Hepatic stellate cell (primary cell): ENCODE data around the gene MSANTD1.

Experiments used
- DNase-seq: peaks from one replicate; pipeline ENCODE4 v3.0.0; 2011; ENCODE audit warnings: low spot score

The MSANTD1 gene

DNA sequence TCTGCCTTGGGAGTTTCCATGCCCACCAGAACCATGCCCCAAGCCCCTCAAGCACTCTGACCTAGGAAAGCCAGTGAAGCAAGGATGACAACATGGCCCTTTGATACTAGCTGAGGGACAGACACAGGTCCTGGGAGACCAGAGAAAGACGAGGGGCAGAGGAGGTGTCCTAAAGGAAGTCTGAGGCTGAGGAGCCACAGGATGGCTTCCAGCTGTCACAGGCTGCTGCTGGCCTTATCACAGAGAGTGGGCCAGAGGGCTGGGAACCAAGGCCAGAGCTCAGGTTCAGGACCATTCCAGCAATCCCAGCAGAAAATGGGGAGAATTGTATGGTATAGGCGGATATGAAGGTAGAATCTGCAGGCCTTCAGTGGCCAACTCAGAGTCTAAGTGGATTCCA lies 31.7 kb upstream of the MSANTD1 start:
- no peak for DNase-seq

DNA sequence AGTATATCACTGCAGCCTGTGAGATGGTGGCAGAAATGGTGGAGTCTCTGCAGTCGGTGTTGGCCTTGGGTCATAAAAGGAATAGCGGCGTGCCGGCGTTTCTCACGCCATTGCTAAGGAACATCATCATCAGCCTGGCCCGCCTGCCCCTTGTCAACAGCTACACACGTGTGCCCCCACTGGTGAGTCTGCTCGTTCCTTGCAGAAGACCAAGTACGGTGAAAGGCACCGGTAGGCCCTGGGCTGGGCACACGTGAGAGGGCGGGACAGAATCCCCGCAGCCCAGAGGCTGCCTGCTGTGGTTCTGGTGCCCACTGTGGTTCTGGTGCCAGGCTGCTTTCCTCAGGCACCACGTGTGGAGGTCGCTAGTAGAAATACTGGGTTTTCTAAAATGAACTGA lies 31.2 kb upstream of the MSANTD1 start:
- no peak for DNase-seq

DNA sequence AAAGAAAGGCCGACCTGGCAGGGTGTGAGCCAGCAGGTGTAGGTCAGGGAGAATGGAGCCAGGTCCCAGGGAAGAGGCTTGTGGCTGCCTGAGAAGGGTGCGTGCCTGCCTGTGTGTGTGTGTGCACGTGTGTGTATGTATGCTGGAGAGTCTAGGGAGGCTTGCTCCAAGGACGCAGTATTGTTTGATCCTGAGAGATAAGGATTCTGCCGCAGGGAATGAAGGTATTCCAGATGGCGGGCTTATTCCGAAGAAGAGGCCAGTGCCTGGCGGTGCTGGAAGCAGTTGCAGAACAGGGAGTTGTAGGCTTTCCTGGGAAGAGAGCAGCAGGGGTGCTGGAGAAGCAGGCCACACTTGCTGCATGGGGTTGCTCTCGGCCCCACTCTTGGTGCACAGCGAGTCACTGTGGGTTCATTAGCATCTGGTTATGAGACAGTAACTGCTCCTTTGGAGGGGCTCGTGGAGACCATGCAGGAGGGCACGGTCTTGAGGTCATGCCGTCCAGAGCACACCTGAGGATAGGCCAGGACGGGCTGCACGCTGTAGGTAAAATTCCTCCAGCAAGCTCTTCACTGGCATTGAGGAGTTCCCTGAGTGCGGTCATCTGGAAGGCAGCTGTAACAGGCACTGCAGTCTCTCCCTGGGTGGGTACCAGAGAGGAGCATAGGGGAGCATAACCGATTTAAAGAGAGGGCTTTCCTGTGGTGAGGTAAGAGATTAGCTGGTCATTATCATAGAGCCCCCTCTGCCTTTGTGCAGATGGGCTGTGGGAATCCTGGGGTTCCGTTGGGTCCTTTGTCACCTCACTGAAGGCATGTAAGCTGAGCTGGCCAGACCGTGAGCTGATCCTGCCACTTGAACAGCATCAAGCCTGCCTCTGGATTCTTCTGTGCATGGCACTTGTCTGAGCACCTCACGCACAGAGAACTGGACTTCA lies 29.9 kb upstream of the MSANTD1 start:
- no peak for DNase-seq

DNA sequence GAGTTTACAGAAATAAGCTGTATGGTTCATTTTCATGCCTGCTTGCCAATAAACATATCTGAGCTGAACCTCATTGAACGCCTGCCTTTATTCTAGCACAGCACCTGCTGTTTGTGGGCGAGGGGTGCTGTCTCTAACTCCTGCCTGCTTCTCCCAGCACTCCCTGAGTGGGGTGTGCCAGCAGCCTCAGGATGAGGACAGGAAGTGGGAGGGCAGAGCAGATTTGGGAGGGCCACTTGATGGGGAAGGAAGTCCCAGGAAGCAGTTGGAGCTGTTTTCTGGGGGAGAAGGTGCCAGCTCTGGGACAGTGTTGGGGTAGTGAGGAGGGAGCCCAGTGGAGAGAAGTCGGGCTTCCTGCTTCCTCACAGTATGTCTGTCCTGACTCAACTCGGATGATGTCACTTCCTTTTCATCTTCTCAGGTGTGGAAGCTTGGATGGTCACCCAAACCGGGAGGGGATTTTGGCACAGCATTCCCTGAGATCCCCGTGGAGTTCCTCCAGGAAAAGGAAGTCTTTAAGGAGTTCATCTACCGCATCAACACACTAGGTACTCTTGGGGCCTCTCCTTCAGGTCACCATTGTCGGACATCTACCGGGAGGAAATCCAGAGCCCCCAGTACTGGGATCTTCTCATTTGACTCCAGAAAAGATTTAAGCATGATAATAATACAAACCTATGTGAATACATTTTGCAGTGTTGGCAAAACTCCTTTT lies 29.0 kb upstream of the MSANTD1 start:
- no peak for DNase-seq

DNA sequence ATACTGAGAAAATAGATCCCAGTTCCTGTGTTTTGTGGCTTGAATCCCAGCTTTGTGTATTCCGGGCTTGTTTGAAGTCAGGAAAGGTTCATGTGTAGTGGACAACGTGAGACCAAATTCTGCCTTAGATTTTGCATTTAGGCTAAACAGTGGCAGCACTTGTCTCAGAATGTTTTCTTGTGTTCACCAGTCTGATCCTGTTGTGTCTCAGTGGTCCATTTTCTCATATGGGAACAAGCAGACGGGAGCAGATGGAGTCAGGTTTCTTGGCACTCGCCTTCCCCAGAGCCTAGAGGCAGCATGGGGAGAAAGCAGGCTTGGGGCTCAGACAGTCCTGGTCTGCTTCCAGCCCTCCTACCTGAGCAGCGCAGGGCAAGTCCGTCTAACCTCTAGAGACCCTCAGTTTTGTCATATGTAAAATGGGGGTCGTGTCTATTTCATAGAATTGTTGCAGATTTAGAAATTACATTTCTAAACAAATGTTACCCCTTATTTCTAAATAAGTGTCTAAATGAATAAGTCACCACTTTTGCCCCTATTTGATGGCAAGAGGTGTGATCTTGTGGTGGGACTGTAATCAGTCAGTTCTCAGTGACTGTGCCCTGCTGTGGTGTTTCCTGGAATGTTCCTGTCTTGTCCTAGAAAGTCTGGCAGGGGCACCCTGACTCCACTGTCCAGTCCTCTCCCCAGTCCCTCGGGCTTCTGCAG lies 28.3 kb upstream of the MSANTD1 start:
- DNase-seq = no peak

DNA sequence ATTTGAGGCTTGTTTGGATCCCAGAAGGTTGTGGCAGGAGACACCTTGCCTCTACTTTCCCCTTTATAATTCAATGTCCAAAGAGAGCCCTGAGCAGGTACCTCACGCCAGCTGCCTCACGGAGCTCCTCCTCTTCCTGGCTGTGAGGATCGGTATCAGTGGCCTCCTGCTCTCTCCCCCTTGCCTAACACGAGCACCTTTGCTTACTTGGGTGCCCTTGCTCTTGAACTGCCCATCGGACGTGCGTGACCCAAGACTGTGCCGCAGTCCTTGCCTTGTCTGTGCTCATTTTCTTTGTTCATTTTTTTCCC lies 27.8 kb upstream of the MSANTD1 start:
- DNase-seq = no peak

DNA sequence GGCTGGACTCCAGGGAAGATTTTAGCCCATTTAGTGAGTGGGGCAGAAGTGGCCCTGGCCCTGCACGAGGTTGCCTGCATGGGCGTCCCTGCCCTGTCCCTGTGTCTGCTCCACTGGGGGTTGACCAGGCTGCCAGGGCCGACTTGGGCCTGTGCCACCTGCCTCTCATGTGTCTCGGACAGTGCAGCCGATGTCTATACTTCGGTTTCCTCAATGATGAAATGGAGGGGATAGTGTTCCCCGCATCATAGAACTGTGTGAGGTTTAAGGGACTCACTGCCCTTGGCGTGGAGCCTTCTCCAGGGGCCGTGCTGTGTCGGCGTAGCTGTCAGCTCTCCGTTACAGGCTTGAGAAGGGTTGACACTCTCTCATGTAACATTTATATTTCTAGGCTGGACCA lies 27.0 kb upstream of the MSANTD1 start:
- no peak for DNase-seq

DNA sequence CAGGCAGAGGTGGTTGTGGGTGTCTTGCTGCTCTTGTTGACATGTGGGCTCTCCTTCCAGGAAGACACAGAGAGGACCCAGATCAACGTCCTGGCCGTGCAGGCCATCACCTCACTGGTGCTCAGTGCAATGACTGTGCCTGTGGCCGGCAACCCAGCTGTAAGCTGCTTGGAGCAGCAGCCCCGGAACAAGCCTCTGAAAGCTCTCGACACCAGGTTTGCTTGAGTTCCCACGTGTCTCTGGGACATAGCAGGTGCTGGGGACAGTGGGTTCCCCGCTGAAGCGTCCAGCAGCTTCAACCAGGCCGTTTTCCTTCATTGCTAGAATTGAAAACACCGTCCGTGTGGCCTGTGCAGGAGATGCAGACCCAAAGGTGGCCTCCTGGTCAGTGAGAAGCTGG lies 25.6 kb upstream of the MSANTD1 start:
- DNase-seq = no peak

DNA sequence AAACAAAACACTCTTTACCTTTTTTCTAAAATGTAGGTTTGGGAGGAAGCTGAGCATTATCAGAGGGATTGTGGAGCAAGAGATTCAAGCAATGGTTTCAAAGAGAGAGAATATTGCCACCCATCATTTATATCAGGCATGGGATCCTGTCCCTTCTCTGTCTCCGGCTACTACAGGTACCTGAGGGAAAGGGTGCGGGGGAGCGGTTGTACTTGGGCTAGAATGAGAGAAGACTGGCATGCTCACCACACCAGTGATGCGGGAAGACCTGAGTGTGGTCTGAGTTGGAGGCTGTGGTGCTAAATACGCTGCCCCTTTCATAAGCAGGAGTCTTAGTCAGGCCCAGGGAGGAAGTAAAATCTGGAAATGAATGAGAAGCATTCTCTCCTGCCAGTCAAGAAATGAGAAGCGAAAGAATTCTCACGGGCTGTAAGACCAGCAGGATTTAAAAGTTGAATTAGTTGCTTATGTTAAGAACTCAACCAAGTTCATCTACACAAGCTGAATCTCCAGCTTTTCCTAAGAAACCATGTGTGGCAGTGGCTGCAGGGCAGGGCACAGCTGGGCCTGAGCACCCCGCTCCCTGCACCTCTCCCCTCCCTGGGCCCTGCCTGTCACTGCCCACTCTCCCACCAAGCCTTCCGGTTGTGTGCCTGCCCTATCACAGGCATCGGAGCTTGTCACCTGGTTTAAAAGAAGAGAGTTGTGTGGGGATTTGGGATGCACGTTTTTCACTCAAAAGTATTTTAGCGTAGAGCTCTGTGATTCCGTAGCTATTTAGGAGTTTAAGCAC lies 24.8 kb upstream of the MSANTD1 start:
- no peak for DNase-seq

DNA sequence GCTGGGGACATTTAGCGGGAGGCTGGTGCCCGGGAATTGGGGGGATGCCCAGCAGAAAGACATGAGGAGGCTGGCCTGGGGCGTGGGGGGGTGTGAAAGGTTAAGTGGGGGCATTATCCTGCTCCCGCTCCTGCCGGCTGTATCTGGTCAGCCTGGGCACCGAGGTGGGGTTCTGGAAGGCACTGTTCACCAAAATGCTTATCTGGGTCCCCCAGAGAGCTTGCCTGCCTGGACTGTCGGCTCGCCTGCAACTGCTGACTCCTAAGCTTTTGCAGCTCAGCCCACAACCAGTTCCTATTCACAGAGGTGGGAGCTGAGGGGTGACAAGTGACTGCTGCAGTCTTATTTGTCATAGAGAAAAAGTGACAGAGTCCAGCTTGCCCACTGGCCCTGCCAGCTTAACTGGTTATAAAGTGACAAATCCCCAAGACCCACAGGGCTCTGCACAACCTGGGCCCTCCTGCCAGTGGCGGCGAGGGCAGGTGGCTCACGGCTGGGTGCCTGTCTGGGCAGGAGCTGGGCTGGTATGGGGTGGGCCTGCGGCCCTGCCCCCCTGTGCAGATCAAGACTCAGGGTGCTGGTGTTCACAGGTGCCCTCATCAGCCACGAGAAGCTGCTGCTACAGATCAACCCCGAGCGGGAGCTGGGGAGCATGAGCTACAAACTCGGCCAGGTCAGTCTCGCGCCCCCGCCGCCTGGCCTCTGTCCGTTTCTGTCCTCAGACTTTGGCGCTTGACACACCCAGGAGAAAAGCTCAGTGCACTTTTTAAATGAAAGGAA lies 23.7 kb upstream of the MSANTD1 start:
- no peak for DNase-seq

DNA sequence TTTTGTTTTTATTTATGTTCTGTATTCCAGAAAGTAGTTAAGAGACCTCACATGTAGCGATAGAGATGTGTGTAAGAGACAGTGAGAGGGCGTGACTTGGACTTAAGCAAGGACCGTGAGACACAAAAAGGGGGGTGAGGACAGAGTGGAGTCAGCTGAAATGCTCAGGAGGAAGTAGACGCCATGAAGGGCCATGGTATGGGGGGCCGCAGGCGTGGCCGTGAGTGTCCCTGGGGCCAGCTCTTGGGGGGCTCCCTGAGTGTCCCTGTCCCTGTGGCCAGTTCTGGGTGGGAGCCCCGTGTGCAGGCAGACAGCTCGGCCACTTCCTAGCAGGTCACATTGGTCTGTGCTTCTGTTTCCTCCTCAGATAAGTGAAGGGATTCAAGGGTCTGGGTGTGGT lies 23.0 kb upstream of the MSANTD1 start:
- no peak for DNase-seq

DNA sequence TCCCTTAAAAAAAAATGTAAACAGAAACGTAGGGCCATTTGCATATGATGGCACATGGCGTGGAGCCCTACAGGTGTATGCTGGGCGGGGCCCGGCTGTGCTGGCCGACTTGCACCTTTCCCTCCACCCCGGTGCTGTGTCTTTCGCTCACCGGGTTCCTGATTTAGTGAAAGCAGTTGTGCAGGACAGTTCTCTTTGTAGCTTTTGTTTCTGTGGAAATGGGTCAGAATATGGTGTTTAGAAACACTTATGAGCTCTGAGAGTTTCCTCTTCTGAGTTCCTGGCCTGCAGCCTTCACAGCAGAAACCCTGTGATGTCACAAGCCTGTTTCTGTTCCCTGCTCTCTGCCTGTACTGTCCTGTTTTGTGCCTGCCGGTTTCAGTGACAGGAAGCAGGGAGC lies 22.5 kb upstream of the MSANTD1 start:
- no peak for DNase-seq

DNA sequence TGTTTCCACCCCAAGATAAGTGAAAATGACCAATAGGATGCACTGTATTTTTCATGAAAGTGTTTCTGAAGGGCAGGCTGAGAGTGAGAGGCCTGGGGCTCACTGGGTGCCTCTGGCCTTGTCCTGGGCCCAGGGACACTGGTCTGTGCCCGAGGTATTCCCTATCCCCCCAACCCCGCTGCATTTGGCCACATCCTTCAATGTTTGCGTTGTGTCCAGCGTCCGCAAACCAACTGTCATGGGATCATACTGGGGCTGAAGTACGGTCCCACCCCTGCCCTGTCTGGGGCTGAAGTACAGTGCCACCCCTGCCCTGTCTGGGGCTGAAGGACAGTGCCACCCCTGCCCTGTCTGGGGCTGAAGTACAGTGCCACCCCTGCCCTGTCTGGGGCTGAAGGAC lies 22.0 kb upstream of the MSANTD1 start:
- DNase-seq = no peak

DNA sequence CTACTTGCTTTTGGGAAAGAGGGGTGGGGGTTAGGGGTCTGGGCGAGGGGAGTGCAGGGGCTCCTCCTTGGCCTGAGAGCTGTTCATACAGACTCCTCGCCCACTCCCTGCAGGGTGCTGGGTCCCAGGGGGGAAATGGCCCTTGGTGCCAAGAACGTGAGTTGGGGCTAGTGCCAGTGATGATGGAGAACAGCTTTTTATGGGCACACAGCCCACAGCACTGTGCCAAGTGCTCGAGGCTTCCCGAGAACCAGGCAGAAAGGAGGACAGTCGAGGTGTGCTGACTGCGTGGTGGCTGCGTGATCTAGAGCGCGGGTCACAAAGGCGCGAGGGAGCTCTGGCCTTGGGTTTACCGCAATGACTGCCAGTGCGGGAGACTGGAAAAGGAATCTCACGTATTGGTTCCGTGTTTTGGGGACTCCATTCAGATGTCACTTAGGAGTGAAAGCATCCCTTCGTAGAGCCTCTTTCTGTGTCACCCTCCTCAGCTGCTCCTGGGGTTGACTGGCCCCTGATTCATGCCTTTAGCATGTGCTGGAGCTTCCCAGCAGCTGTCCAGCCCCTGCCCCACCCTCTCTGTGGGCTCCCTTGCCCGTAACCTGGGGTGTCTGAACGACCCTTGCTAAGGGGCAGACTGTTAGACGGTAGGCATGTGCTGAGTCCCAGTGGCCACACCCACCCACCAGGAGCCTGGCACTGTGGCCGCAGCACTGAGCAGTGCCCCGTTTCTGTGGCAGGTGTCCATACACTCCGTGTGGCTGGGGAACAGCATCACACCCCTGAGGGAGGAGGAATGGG lies 20.9 kb upstream of the MSANTD1 start:
- DNase-seq = peak; percentile 50

DNA sequence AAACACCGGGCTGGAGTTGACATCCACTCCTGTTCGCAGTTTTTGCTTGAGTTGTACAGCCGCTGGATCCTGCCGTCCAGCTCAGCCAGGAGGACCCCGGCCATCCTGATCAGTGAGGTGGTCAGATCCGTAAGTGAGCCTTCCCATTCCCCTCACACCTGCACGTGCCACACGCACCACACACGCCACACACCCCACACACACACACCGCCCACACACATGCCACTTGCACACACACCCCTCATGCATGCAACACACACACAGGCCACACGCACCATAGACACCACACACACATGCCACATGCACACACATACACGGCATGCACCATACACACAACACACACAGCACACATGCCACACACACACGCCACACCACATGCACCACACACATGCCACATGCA lies 20.1 kb upstream of the MSANTD1 start:
- no peak for DNase-seq

DNA sequence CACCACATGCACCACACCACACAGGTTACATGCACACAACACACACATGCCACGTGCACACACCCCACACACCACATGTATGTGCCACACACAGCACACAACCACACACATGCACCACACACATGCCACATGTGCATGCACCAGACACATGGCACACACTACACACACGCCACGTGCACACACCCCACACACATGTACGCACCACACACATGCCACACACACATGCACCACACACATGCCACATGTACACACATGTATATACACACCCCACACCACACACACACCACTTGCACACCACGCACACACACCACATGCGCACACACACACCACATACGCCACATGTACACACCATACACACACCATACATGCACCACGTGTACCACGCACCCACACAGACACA lies 19.6 kb upstream of the MSANTD1 start:
- DNase-seq = no peak

DNA sequence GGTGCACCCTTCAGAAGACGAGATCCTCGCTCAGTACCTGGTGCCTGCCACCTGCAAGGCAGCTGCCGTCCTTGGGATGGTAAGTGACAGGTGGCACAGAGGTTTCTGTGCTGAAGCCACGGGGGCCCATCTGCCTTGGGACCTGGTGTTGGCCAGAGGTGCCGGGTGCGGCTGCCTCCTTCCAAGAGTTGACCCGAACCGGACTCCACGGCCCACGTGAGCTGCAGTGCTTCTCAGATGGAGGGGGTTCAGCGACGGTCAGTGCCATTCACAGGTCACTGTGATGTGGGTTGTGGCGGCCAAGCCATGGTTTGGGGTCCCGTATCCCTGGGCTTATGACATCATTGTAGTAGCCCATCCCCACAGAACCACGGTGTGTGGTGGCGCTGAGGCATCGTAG lies 19.0 kb upstream of the MSANTD1 start:
- no peak for DNase-seq

DNA sequence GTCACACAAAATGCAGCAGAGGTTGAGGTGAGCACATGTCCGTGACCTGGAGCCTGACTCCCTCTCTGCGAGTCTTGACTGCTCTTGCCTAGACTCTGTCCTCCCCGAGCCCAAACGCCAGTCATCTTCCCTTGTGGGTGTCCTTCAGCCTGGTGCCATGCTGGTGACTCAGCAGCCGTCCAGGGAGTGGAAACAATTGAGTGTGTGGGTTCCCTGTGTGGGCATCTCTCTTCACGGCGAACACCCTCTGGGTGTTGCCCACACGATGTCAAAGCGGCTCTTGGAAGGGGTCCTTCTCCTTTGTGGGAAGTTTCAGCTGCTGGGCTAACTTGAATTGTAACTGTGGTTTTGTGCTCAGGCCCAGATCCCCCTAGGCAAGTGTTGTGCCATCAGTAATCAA lies 17.5 kb upstream of the MSANTD1 start:
- no peak for DNase-seq

DNA sequence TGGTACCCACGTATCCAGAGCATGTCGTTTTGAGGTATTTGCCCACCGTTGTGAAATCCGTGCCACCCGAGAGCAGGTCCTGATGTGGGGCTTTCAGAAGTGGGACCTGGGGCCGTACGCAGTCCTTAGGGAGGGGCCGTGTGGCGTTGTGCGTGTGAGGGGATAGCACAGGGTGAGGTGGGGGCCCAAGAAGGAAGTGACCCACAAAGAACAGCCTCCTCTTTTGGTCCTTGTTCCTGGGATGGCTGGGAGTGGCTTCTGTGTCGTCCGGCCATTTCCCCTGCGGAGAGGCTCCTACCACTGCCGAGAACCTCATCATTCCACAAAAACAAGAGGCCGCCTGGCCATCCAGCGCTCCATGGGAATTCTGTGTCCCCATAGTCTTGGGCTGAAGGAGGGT lies 17.0 kb upstream of the MSANTD1 start:
- DNase-seq = no peak

DNA sequence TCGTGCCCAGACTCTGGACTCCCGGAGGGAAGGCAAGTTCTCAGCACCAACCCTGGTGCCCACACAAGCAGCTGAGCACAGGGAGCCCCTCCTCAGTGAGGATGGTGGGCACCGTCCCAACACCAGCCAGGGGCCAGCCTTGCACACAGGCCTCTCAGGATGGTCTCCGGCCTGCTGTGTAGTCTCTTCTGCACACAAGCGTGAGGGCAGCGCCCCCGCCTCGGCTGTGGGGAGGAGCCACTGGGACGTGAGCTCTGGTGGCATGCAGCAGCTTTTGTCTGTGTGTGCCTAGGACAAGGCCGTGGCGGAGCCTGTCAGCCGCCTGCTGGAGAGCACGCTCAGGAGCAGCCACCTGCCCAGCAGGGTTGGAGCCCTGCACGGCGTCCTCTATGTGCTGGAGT lies 16.1 kb upstream of the MSANTD1 start:
- no peak for DNase-seq
